ENCODE results near the gene BCAR3.

BCAR3 gene

DNA sequence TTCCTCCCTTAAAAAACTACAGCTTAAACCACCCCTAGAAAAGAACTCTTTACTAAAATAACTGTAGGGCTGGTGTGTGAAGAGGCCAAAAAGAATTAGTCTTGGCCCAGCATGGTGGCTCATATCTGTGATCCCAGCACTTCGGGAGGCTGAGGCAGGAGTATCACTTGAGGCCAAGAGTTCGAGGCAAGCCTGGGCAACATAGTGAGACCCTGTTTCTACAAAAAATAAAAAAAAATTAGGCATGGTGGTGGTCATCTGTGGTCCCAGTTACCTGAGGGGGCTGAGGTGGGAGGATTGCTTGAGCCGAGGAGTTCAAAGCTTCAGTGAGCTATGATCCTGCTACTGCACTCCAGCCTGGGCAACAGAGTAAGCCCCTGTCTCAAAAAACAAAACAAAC, 44.9 kb downstream of the BCAR3 start:
- DNase-seq = no peak

- DNase-seq = peak in 10 of 14 donors; percentile 20 to 80 (median 52)
Measured at GRCh38 chr1:93635614-93636543, 45.8 kb downstream of the BCAR3 start.

DNA sequence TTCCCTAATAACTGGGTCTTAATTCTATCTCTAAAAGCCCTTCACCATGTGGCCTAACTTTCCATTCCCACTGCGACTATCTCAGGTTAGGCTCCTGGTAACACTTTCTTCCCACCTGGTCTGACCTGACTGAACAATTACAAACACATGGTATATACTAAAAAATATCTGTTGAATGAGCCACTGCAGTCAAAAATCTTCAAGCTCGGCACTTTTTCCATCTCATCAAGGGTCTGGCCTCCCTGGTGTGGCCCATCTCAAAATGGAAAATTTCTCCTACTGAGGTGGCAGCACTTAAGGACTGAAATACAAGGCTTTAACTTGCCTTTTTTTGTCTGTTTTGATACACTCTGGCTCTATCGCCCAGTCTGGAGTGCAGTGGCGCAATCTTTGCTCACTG, 48.3 kb downstream of the BCAR3 start:
- DNase-seq = no peak

DNA sequence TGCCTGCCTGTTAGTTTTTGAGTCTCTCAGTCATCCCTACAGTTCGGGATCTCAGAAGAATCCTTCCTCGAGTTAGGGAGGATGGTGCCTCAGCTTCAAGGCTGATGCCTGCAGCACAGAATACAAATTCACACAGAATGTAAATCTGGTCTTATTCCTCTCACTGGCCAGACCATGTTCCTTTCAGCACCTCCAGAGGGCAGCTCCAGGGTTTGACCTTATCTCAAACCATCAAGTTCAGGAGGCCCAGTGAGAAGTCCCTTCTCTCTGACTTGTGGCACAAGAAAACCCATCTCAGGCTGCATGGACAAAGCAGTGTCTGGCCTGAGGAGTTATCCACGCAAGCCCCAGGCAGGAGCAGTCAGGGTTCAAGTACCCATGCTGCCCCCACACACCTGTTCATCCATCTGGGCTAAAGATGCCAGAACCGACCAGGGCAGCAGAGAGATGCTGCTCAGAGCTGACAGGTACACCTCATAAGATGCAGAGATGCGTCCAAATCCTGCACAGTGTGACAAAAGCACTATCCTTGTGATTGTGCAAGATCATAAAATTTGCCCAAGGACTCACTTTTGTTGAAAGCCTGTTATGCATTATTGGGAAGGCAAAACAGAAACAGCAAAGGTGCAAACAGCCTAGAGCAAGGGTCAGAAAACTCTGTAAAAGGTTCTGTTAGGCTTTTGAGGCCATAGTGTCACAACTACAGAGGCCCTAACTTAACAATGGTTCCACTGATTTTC, 49.8 kb downstream of the BCAR3 start:
- DNase-seq = no peak

DNA sequence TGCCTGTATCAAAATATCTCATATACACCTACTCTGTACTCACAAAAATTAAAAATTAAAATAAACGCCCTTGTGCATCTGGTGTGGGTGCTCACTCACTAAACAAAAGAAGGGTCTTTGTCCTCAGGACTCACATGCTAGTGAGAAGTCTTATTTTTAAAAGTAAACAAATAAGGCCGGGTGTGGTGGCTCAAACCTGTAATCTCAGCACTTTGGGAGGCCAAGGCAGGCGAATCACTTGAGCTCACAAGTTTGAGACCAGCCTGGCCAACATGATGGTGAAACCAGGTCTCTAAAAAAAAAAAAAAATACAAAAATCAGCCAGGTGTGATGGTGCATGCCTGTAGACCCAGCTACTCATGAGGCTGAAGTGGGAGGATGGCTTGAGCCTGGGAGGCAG, 51.5 kb downstream of the BCAR3 start:
- DNase-seq = no peak

DNA sequence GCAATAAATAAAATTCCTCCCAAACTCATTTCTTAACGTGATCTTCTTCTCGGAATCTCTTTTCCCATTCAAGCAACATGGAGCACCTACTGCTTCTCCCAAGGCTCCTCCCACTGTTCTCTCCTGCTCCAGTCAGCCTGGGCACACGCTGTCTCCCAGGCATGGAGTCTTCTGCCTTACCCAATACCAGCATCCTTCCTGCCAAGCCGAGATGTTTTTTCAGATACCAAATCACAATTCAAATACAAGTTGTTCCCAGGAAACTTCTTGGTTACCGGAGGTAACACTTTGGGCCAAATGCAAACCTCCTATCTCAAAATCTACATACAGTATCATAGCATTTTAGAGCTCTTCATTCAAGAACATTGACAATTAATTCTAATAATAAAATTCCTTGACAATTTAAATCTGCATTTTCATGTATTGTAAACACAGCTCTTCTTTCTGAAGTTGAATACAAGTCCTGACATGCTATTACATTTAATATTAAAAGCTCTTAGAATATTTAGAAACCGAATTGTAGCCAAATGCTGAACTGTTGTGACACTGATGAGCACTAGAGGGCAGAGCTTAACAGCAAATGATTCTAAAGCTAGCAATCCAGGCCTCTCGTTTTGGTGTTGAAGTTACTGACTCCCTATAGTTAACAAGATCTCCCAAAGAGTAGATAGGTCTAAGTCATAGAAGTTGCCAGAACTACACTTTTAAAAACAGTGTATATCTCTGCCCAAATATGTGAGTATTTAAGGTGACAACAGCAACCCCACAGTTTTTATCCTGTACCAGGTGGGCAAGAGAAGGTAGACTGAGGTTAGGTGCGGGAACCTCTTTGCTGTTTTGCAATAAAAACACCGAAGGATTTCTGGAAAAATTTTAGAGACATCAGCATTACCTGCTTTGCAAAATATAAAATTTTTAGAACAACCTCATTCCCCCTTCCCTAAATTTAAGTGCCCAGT, 52.3 kb downstream of the BCAR3 start:
- DNase-seq = peak in 2 of 14 donors; percentile 30 to 38

GRCh38 chr1:93628681-93629080, 53.0 kb downstream of the BCAR3 start:
- DNase-seq = no peak

GRCh38 chr1:93625582-93626327, 55.9 kb downstream of the BCAR3 start:
- DNase-seq = peak in 1 of 14 donors; percentile 48

- no peak for DNase-seq
Measured at GRCh38 chr1:93623875-93624274, 57.8 kb downstream of the BCAR3 start.

DNA sequence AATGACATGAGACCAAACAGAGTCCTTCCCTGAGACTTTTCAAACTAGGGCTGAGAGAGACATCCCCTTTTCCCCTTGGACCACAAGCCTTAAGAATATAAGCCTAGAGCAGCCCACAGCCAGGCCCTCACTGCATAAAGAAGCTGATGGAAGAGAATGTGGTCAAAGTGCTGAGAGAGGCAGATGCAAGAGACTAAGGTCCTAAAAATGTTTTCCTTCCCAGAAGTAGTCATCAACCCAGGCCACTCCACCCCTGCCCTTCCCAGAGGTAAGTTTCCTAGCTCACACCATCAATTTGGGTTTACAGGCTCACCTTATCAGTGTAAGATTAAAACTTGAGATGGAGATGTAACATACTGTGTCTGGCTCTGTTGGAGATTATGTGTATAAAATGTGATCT, 58.2 kb downstream of the BCAR3 start:
- DNase-seq = no peak

GRCh38 chr1:93621246-93621645, 60.4 kb downstream of the BCAR3 start:
- no peak for DNase-seq

GRCh38 chr1:93620841-93621210, 60.8 kb downstream of the BCAR3 start:
- DNase-seq = no peak

GRCh38 chr1:93620172-93620840, 61.3 kb downstream of the BCAR3 start:
- DNase-seq = no peak

GRCh38 chr1:93619507-93620171, 62.0 kb downstream of the BCAR3 start:
- DNase-seq = no peak

- DNase-seq = peak in 1 of 14 donors; percentile 36
Measured at GRCh38 chr1:93617670-93618499, 63.8 kb downstream of the BCAR3 start.

- DNase-seq = peak in 9 of 14 donors; percentile 26 to 84 (median 50)
Measured at GRCh38 chr1:93616996-93617669, 64.5 kb downstream of the BCAR3 start.

- peak in 2 of 14 donors; percentile 54 to 69 for DNase-seq
Measured at GRCh38 chr1:93616221-93616995, 65.2 kb downstream of the BCAR3 start.

- DNase-seq = peak in 1 of 14 donors; percentile 22
Measured at GRCh38 chr1:93615582-93616150, 66.0 kb downstream of the BCAR3 start.

All from C1 segment of cervical spinal cord (tissue), 14 donors.